Stimulated activated CD4-positive, alpha-beta T cell treated with anti-CD3 and anti-CD28 coated beads, Interleukin-2, amount 100 ng/mL, for 24 hours (primary cell): Measurements from ENCODE around the gene PLSCR4.

Experiments used
- DNase-seq, 2 donors: peaks; one replicate each; pipeline ENCODE4 v3.0.0-alpha.2; 2020

Gene PLSCR4

DNA sequence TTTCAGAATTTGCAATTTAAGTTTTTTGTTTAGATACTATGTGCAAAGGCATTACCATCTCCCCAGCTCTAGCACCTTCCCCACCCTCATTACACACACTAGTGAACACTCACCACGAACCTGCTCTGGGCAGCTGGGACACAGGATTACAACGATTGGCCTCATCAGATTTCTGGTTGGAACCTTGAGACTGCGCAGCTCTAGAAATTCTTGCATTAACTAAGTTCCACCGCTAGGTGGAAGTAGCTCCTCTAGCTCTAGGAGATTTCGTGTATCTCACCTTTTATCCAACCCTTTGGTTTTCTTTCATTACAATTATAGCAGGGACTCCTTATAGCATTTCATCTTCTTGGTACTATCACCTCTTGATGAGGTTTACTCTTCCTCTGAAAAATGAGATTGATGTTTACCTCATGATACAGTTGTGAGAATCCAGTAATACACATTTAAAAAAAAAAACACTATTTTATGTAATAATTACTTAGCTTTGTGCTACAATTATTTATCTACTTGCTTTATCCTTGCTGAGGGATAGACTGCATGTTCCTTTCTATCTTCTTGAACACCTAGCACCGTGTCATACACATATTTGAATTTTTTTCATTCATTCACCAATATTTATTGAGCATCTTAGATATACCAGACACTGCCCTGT lies 61.3 kb downstream of the PLSCR4 start:
- no peak for DNase-seq

DNA sequence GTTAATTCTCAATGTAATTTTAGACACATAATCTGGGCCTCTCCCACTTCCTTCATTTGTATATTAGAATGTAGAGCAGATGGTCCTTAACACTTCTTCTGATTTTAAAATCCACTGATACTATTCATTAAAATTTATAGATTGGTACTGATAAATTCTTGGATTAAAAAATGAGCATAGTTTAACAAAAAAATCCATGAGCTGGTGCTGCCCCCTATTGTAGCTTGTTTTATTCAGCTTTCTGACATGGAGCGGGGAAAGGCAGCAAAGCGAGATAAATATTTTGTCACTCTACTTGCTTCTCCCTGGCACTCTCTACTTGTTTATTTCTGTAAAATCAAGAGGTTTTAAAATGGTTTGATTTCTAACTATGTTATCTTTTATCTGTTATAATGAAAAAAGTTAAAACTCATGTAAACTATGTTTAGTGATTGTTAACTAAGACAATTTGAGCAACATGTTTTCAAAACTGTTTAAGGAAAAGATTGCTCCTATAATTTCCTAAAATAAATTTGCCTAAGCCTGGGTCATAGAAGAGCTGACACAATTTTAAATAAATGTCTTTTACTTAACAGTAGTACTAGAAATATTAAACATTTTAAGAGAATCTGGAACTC lies 63.5 kb downstream of the PLSCR4 start:
- DNase-seq, result no peak

DNA sequence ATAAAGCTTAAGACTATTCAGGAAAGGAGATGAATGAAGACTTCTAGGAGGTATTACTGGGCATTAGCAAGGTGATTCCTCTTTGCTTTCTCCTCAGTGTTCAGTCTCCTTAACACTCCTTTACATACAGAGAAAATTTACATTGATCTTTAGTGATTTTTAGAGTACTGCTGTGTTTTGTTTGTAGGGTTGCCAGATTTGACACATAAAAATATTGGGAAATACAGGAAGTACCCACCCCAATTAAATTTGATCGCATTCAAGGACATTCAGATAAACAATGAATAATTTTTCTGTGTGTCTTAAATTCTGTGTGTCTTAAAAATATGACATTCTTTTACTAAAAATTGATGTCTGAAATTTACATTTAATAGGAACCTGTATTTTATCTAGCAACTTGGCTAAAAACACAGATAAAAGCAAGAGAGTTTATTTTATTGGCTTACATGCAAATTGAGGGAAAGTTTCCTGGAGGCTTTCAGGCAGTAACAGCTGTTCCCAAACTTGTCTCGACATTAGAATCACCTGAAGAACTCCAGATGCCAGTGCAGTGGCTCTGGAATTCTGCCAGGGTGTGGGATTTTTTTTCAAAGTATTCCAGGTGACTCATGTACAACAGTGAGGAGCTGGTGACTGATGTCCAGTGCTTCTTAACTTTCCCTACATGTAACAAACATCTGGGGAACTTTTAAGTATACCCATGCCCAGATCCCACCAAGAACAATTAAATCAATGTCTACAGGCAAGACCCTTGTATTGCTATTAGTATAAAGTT lies 66.5 kb downstream of the PLSCR4 start:
- no peak for DNase-seq

DNA sequence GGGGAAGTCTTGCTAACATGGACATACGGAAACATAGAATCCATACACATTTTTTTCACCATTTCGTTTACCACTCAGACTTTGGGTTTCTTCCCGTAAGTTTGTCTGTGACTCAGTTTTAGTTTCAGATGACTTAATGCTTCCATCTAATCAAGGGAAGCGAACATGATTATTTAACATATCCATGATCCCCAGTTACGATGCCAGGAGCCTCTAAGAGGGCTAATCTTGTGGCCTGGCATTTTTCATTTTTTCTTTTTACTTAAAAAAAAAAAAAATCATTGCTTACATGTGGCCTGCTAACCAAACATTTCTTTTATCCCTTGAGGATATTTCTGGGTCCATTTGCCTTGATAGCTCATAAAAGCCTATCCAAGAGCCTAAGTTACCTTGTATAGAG lies 69.7 kb downstream of the PLSCR4 start:
- DNase-seq, result no peak

DNA sequence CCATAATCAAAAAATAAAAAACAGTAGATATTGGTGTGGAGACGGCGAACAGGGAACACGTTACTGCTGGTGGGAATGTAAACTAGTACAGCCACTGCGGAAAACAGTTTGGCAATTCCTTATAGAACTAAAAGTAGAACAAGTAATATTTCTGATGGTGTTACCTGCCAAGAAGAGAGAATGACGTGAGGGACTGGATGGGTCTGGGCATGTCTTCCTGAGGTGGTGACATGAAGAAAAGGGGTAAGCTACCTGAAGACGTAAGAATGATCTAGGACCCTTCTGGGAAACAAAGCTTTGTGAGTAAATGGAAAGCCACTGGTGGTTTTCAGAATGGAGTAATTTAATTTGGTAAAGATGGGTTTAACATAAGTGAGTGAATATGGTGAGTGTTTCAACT lies 70.5 kb downstream of the PLSCR4 start:
- DNase-seq, result no peak

DNA sequence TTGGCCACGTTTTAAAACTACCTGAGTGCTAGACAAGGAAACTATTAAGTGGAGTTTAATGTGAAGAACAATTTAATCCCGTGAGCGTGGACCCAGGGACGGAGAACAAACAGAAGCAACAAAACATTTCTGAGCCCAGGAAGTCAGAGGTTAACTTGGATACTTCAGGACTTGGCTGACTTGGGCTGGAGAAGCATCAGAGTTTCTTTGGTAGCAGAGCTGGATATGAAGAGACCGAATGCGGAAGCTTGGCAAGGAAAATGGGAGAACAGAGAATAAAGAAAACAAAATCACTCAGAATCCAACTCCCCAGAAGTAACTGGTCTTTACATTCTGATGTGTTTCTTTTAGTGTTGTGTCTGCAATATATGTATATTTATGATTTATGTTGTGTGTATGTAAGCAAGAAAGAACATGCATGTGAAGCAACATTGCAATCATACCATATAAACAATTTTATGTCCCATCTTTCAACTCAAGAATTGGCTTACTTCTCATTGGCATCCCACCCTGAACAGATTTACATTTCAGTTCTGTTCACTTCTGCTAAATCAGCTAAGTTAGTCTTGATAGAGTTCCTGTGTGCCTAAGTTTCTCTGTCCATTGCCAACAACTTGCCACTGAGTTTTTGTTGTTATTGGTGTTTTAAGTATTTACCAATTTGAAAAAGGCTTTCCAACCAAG lies 72.8 kb downstream of the PLSCR4 start:
- no peak for DNase-seq

DNA sequence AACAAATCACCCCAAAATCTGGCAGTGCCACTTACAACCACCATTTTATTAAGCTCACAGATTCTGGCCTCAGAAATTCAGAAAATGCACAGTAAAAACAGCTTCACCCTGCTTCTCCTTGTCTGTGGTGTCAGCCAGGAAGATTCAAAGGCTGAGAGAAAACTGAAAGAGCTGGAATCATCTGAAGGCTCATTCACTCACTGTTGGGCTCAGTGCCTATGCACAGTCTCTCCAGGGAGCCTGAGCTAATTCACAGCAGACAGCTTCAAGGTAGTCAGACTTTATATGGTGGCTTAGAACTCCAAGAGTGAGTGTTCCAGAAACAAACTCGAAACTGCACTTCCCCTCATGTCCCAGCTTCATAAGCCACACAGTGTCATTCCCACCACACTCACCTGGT lies 73.4 kb downstream of the PLSCR4 start:
- no peak for DNase-seq

DNA sequence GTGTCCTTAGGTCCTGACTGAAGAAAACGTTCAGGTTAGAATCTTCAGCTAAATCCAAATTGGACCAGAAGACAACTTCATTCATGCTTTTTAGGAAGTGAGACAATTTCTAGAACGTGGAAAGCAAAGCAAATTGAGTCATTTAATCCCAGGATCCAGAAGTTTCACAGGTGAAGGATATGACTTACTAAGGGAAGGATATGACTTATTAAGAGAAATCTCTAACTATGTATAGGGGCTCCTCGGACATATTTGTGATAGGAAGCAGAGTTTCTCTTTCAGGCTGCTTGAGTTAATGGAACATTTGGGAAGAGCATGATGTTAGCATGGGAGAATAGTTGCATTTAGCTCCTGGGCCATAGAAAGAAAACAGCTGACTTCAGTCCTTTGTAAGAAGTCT lies 73.8 kb downstream of the PLSCR4 start:
- DNase-seq, result no peak

DNA sequence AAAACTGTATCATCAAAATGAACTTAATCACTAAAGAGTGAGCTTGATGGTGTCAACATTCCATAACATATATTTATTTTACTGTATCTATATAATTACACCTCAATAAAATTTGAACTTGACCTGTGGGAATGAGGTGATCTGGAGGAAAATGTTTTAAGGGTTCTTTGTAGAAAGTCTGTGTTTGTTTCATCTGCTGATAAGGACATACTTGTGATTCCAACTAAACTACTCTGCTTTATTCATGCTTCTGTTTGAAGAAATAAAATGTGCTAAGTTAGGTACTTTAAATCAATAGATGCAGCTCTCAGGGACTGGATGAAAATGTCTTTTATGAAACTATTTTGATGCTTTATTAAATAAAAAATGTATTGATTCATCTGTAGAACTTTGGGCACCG lies 78.3 kb downstream of the PLSCR4 start:
- no peak for DNase-seq

DNA sequence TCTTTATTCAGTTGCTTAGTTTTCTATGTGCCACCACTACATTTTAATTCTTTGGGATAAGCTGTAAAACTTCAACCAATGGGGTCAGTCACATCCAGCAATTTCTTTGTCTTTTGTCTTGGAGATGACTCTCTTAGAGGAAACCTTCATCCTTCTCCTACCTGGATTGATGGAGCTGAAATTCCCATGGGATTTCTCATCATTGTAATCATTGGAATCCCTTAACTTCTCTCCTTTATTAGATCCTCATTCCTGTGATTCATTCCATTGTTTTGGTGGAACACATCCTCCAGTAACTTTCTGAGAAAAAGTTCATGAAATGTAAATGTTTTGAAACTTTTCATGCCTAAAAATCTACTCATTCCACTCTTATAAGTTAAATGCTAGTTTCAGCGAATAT lies 80.3 kb downstream of the PLSCR4 start:
- no peak for DNase-seq

DNA sequence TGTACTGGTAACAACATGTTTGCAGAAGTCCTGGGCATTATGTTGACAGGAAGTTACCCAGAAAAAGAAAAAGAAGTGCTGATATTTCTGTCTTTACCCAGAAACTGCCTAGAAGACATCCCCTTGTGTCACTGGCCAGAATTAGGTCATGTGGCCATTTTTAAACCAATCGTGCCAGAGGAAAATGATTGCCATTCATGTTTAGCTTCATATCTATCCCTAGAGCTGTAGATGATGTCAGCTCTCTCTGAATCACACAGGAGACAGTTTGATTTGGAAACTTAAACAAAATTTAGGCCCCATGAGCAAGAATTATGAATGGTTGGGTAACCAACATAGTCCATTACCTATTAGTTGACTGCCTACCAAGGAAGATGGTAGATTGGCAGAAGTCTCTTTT lies 81.0 kb downstream of the PLSCR4 start:
- no peak for DNase-seq

DNA sequence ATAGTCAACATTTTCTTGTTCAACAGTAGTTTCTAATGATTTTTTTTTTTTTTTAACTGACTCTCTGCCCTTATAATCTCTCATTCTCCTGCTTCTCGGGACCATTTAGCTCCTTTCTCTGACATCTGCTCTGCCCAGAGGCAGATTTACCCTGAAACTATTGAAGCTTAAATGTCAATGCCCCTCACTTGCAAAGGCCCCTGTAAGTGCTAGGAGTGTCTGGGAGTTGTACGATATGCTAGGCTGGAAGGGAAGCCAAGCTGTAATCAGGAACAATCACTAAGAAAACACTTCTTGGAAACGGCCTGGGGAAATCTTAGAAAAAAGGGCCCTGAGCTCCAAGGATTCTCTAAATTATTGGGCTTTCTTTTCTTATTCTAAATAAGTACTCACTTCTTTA lies 84.1 kb downstream of the PLSCR4 start:
- DNase-seq, result no peak

DNA sequence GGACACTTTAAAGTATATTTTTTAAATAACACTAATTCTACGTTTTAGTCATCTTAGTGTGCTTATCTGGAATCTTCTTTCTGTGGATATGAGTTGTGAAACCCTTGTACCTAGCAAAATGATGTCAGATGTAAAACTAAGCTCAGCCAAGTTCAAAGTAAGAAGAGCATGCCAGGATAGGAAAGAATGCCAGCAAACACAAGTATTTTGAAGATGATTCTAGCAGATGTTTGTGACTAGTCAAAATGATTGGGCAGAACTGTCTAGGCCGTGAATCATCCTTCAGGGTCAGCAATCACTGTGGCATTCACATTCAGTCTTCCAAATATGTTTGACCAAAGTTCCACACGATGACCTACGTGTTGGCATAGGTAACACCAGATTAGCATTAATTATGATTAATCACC lies 84.5 kb downstream of the PLSCR4 start:
- DNase-seq, result no peak

DNA sequence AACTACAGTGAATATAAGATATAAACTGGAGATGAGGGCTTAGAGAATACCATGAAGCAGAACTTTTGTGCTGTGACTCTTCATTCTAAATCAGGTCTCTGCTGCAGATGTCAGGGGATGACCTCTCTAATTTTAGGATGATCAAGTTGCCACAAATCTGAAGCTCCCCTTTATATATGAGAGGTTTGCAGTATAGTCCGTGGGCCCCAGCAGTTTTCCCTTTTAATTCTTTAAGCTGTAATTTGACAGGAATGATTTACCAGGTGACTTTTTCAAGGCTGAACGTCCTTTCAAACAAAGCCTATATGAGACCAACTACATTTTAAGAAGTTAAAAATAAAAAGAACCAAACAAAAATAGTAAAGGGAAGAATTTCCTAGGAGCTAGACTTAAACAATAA lies 85.0 kb downstream of the PLSCR4 start:
- no peak for DNase-seq

DNA sequence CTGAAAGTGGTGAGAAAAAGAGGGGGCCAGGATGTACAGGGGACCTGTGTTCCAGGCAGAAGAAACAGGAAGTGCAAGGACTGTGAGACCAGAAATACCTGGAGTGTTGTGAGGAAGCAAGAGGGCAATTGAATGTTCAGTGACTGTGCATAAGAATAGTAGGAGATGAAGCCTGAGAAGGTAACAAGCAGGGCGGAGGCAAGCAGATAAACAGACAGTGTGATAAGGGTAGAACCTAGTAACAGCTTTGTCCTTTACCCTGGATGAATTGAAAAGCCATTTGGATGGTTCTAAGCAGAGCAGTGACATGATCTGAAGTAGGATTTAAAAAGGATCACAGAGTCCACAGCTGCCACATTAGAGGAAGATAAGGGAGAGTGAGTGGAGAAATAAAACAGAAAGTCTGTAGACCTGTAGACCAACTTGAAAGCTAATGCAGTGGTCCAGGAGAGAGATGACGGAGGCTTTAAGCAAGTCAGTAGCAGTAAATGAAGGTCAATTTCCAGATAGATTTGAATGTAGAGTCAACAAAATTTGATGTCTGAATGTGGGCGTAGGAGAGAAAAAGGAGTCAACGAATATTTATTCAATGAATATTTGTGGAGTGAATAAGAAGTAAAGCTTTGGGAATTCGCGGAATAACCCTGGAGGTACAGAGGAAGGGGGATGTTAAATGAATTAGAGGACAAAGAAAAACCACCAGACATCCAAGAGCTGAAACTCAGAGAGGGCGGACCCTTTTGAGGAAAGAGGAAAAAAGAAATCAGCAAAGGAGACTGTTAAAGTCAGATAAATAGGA lies 85.7 kb downstream of the PLSCR4 start:
- DNase-seq, result no peak

DNA sequence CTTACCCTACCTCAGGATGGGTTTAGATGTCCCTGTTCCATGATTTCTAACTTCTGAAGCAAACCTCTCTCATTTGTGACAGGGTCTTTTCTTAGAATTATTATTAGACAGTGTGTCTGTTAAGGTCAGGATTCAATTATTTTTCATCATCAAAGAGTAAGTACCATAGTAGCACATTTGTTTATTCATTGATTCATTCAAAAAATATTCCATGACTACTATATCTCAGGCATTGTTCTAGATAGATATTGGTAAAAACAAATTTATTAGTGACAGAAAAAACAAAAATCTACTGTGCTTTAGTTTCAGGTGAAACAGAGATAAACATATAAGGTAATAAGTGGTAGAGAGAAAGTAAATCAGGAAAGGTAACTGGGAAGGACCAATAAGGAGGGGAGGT lies 86.4 kb downstream of the PLSCR4 start:
- no peak for DNase-seq

DNA sequence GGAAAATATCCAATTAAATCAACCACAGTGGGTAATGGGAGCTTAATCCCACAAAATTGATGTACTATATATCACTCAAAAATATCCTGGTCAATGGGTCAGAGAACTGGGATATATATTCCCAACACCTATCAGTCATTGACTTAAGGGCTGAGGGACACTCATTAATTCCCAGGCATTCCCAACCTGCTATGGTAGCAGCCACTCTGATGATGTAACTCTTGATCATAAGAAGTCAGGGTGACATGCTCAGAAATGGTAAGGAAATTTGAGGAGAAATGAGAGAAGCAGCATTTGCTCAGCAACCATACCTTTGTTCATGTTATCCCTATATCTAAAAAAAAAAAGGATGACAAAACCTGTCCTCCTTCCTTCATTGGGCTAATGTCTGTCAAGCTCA lies 86.8 kb downstream of the PLSCR4 start:
- no peak for DNase-seq

DNA sequence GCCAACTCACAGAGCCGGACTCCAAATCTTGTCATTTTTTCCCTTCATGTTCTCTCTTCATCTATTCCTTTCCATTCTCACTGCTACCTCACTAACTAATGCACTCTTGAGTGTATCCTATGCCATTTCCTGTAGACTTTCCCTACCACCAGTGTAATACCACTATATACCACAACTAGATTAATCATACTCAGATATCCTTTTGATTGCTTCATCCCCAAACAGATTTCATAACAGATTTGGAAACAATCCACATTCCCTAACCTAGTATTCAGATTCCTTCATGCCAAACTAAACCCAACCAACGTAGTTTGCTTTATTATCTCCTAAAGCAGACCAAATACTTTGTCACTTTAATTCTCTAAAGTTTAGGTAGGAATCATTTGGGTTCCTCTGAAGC lies 87.3 kb downstream of the PLSCR4 start:
- DNase-seq, result no peak

DNA sequence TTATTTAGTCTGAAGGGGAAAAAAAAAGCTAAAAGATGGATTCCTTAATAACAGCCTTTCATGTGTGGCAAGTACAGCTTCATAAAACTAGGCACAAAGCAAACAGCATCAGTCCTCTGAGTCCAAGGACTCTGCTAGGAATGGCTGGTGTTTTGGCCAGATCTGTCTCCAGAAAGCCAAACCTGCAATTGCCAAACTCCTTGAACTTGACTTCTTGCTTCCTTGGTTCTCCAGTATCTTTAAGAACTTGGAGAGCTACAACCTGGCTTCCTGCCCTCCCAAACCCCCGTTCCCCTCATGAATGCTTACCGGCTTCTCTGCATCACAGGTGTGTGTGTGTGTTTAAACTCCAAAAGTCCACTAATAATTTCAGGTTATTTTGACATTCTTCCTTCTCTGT lies 88.3 kb downstream of the PLSCR4 start:
- no peak for DNase-seq

DNA sequence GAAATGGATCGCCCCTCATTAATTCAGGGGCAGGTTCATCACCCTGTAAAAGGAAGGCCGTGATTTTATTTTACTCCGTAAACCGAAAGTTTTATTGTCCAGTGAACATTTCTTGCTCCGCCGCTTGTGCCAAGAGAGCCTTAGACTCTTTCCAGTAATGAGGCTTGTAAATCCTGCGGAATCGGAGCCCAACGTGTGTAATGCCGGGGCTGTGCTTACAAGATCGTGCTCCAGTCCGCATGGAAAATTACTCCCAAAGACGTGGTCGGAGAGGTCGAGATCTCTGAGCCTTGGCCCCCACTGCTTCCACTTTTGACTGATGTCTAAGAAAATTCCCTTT lies 89.3 kb downstream of the PLSCR4 start:
- DNase-seq, result no peak

DNA sequence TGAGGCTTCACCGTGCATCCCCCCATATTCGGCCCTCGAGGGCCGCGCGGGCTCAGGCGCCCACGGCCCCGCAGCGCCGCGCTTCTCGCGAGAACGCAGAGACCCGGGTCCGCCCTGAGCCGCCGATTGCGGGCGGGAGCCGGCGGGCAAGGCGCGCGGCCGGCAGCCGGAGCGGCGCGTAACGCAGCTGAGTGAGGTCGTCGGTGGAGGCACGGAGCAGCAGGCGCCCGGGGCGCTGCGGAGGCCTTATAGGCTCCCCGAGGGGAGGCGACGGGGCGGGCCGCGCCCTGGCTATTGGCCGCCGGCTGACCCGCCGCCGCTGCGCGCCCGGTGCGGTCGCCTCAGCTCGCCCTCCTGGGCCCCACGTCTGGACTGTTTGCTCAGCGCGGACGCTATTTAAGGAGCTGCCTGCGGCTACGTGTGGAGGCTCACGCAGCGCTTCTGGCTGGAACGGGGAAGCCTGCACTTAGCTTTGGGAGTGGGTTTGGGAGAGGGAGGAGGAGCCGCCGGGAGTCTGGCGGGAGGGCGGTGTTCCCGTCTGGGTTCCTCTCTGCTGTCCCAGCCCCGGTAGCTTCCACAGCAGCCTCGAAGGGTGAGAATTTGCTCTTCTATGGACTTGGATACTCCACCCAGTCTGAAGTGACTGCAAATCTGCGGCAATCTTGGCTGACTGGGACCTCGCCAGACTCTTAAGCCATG lies 89.8 kb downstream of the PLSCR4 start, which contains the start of gene PLOD2:
PLOD2 (minus strand) TSS at position 221 of the 699 bp plus-strand sequence; CDS start at position 26, 195 bp downstream.
- DNase-seq, result peak in 1 of 2 donors; percentile 27

DNA sequence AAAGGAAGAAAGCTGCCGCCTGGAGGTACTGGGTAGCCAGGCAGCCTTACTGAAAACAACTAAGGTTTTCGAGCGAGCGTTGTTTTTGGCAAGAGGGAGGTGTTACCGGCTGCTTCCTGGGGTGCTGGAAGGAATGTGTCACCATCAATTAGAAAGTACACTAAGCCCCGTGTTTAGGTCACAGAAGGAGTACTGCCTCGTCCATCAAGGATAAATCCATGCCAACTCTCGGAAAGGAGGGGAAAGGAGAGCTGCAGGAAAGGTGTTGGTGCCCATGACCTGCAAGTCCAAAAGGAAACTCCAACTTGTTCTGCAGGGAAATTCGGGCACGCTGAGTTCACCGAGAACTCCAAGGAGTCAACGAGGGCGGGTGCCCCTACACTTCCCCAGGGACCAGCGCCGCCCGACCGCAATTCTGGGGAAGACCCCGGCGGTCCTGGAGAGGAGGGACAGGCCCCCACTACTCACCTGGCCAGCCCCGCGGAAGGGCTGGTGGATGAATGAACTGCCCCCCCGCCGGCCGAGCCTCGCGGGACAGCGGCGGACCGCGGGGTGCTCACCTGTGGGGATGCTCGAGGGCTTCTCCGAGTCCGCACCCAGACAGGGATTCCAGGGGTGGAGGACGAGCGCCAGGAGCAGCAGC lies 90.5 kb downstream of the PLSCR4 start:
- peak in 1 of 2 donors; percentile 11 for DNase-seq
